Osteocyte (in vitro differentiated cells): Measurements from ENCODE around the gene CAPN13. TPM values are rescaled to one million over a fixed set of nuclear protein-coding genes. Genes with fewer than 3 reads are reported as not detected.

Experiments used
- DNase-seq: peaks from one replicate; pipeline ENCODE4 v3.0.0; 2021; ENCODE audit warnings: mixed read lengths; ENCODE audit not compliant: unreplicated experiment; ENCODE audit errors: extremely low spot score
- H3K27ac Mint-ChIP-seq: one replicate; pipeline ENCODE4 v1.8.0; 2021; ENCODE audit warnings: mild to moderate bottlenecking, mixed read lengths; ENCODE audit not compliant: unreplicated experiment
- H3K27me3 Mint-ChIP-seq: one replicate; pipeline ENCODE4 v1.8.0; 2021; ENCODE audit warnings: mixed read lengths; ENCODE audit not compliant: unreplicated experiment
- H3K36me3 Mint-ChIP-seq: one replicate; pipeline ENCODE4 v1.8.0; 2021; ENCODE audit warnings: mixed read lengths; ENCODE audit not compliant: unreplicated experiment
- H3K4me1 Mint-ChIP-seq: one replicate; pipeline ENCODE4 v1.8.0; 2021; ENCODE audit warnings: mixed read lengths; ENCODE audit not compliant: unreplicated experiment
- H3K4me3 Mint-ChIP-seq: one replicate; pipeline ENCODE4 v1.8.0; 2021; ENCODE audit warnings: mild to moderate bottlenecking, moderate library complexity, mixed read lengths; ENCODE audit not compliant: unreplicated experiment
- H3K9me3 Mint-ChIP-seq: one replicate; pipeline ENCODE4 v1.8.0; 2021; ENCODE audit warnings: mixed read lengths; ENCODE audit not compliant: unreplicated experiment
- total RNA-seq: library from RNA; stranded (reverse); gene quantifications from 2 replicates; pipeline ENCODE4 v1.2.1, GENCODE V29; 2021
- TF ChIP-seq, protein P1 (sequence below): fragments of 200-600 bp; sonication (generic); IDR thresholded peaks from 2 replicates; pipeline ENCODE4 v1.5.0; 2021; ENCODE audit warnings: antibody characterized with exemption, mild to moderate bottlenecking, moderate library complexity

The CAPN13 gene
- total RNA-seq, 1 donor from 2014 or later = not detected

DNA sequence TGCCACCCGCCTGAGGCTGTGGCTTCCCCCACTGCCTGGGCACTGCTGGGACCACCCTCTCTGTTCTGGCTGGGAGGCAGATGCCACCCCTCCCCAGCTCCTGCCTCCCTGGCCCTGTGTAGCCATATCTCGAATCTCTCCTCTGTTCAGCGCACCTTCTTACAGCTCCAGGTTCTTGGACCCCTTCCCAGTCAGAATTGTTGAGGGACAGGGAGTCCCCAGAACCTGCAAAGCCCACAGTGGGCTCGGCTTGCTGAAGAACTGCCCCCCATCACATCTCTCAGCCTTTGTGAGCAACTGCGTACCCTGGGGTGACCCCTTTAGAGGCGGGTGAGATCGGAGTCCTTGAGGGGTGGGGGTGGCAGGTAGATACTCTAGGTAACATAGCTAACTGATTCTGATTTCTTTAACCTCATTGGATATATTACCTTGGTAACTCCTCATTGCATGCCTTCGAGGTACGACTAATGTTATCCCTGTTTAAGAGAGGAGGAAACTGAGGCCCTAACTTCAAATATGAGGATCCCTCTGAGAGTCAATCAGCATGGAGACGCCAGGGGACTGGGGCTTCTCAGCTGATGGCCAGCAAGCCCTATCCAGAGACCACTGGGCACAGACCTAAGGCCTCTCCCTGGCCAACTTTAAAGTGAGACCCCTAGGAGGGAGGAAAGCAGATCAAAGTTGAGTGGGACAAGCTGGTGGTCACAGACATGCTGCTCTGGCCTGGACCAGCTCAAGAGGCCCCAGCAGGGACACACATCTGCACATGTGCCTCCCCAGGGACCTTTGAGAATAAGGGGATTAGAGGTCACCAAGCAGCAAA, 101.3 kb downstream of the CAPN13 start:
- Mint-ChIP-seq H3K4me1 (peaks cover 3% of the 10 kb centered on the region), H3K36me3 (peaks cover 3% of the 10 kb centered on the region), H3K27me3 (no peaks in the 10 kb centered on the region), H3K9me3 (peaks cover 23% of the 10 kb centered on the region), H3K4me3 (no peak overlapping the region), H3K27ac (no peak overlapping the region)
- DNase-seq = peak; percentile 27
- TF ChIP-seq, protein P1, sequence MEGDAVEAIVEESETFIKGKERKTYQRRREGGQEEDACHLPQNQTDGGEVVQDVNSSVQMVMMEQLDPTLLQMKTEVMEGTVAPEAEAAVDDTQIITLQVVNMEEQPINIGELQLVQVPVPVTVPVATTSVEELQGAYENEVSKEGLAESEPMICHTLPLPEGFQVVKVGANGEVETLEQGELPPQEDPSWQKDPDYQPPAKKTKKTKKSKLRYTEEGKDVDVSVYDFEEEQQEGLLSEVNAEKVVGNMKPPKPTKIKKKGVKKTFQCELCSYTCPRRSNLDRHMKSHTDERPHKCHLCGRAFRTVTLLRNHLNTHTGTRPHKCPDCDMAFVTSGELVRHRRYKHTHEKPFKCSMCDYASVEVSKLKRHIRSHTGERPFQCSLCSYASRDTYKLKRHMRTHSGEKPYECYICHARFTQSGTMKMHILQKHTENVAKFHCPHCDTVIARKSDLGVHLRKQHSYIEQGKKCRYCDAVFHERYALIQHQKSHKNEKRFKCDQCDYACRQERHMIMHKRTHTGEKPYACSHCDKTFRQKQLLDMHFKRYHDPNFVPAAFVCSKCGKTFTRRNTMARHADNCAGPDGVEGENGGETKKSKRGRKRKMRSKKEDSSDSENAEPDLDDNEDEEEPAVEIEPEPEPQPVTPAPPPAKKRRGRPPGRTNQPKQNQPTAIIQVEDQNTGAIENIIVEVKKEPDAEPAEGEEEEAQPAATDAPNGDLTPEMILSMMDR = no peak

DNA sequence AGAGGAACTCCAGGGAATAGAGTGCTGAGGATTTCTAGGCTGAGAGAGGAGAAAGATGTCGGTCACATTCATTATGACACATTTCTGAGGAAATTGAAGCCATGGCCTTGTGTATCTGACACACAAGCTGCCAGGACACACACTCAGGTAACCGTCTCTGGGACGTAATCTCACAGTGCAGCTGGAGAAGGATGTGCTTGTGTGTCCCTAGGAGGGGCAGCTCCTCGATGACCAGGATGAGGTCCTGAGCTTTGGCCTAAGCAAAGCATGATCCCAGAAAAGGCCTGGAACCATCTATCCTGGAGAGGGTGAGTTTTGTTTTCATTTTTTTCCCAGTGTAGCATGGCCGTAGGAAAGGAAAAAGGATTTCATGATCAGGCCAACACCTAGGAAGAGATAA, 102.2 kb downstream of the CAPN13 start:
- Mint-ChIP-seq H3K36me3 (peaks cover 3% of the 10 kb centered on the region), H3K4me3 (no peak overlapping the region), H3K4me1 (peaks cover 3% of the 10 kb centered on the region), H3K27ac (no peak overlapping the region), H3K27me3 (no peaks in the 10 kb centered on the region), H3K9me3 (peaks cover 27% of the 10 kb centered on the region)
- TF ChIP-seq, protein P1 = no peak
- peak; percentile 67 for DNase-seq

DNA sequence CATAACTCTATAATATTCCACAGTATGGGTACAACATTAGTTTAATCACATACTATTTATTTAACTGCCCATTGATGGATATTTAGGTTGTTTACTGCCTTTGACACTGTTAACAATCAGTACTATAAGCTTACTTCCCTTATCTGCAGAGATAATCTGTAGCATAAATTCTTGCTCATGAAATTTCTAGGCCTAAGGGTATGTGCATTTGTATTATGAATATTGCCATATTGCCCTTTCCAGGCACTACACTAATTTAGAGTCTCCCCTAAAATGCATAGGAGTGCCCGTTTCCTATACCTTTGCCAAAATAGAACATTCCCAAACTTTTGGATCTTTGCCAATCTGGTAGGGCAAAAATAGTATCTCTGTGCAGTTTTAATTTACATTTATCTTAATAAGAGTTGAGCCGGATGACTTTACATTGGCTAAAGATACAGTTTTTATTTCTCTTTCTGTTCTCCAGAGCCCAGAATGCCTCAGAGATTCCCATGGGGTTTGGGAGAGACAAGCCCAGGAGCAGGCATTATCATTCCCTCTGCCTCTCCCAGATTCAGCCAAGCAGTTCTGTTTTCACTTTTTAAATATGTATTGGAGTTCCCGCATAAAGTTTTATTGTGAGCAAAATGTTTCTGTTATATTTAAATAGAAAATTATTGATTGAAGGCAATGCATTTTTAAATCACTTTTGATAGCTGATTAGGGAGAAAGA, 102.8 kb downstream of the CAPN13 start:
- Mint-ChIP-seq H3K36me3 (peaks cover 3% of the 10 kb centered on the region), H3K4me3 (no peak overlapping the region), H3K4me1 (peaks cover 3% of the 10 kb centered on the region), H3K27ac (no peak overlapping the region), H3K9me3 (peaks cover 27% of the 10 kb centered on the region), H3K27me3 (no peaks in the 10 kb centered on the region)
- DNase-seq = no peak
- TF ChIP-seq, protein P1 = no peak

DNA sequence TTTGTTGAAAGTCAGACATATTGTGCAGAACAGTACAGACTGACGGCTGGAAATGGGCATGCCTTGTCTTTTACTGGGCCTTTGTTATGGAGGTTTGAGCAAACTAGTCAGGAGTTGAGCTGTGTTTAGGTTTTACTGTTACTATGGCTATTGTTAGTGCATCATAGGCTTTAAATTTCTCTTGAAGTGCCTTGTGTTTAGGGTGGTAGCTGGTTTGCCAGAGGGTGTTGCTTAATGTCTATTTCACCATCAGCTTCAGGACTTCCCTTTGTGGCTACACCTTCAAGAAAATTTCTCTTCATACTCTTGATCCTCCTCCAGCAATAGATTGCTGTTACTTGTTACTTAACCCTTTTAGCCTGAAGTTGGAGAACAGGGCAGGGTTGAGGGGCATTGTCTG, 104.6 kb downstream of the CAPN13 start:
- no peak for DNase-seq
- Mint-ChIP-seq H3K9me3 (peaks cover 29% of the 10 kb centered on the region), H3K27ac (no peak overlapping the region), H3K4me1 (peaks cover 3% of the 10 kb centered on the region), H3K36me3 (peaks cover 3% of the 10 kb centered on the region), H3K27me3 (no peaks in the 10 kb centered on the region), H3K4me3 (no peak overlapping the region)
- TF ChIP-seq, protein P1 = no peak

DNA sequence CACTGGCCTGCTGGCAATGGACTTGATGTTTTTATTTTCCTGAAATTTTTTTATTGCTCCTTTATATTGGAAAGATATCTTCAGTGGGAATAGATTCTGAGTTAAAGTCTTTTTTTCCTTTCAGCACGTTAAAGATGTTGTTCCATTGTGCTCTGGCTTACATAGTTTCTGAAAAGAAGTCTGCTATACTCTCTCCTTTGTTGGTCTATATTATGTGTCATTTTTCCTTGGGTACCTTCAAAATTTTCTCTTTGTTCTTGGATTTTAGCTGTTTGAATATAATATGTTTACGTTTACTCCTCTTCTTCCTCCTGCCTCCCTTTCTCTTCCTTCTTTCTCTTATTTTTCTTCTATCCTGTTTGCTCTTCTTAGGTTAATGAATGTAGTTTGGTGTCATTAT, 105.5 kb downstream of the CAPN13 start:
- no peak for DNase-seq
- Mint-ChIP-seq H3K9me3 (peaks cover 31% of the 10 kb centered on the region), H3K27ac (no peak overlapping the region), H3K4me1 (peaks cover 3% of the 10 kb centered on the region), H3K27me3 (no peaks in the 10 kb centered on the region), H3K36me3 (peaks cover 3% of the 10 kb centered on the region), H3K4me3 (no peak overlapping the region)
- TF ChIP-seq, protein P1 = no peak
